ENCODE measurements around the gene OR2M3.

GRCh38 chr1:248231117-248231516, 34.1 kb downstream of the OR2M3 start, which contains the start of gene OR2M4:
- no peak for TF ChIP-seq CTCF (tag by site-specific recombination; IDR thresholded peaks at IDR 0.05)
- no peak for TF ChIP-seq ZNF10 (tag by site-specific recombination; IDR thresholded peaks at IDR 0.05)
- TF ChIP-seq KLF16 (tag by site-specific recombination; IDR thresholded peaks at IDR 0.05), result no peak
- no peak for TF ChIP-seq ZNF394 (tag by site-specific recombination; IDR thresholded peaks at IDR 0.05; ENCODE audit: borderline replicate concordance)
- no peak for TF ChIP-seq ZNF23 (tag by site-specific recombination; IDR thresholded peaks at IDR 0.05; ENCODE audit: borderline replicate concordance)
- TF ChIP-seq, protein P1, sequence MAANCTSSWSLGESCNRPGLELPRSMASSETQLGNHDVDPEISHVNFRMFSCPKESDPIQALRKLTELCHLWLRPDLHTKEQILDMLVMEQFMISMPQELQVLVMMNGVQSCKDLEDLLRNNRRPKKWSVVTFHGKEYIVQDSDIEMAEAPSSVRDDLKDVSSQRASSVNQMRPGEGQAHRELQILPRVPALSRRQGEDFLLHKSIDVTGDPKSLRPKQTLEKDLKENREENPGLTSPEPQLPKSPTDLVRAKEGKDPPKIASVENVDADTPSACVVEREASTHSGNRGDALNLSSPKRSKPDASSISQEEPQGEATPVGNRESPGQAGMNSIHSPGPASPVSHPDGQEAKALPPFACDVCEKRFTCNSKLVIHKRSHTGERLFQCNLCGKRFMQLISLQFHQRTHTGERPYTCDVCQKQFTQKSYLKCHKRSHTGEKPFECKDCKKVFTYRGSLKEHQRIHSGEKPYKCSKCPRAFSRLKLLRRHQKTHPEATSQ (tag by site-specific recombination; IDR thresholded peaks at IDR 0.05), result no peak
- TF ChIP-seq ZNF274 (IDR thresholded peaks at IDR 0.05; ENCODE audit: low read length), result no peak
- TF ChIP-seq ZNF274 (tag by site-specific recombination; IDR thresholded peaks at IDR 0.05; ENCODE audit: borderline replicate concordance), result no peak
- no peak for TF ChIP-seq ZNF473 (tag by site-specific recombination; IDR thresholded peaks at IDR 0.05)
- no peak for TF ChIP-seq ZBTB21 (tag by site-specific recombination; IDR thresholded peaks at IDR 0.05)
- no peak for TF ChIP-seq ZNF354C (tag by site-specific recombination; IDR thresholded peaks at IDR 0.05; ENCODE audit: borderline replicate concordance, low read depth)
